Adipose tissue (tissue), 3 donors: ENCODE measurements around the gene HBD. TPM values are rescaled to one million over a fixed set of nuclear protein-coding genes. Genes with fewer than 3 reads are reported as not detected.

ENCODE experiments used
- H3K27ac ChIP-seq: one replicate; pipeline ENCODE4 v1.5.1; 2013; ENCODE audit warnings: low read depth, low read length
- WGBS, 3 donors: extraction: QIAGEN DNeasy Blood & Tissue Kit; methylation state at CpG; one replicate each; pipeline ENCODE4 v1.1.7; 2013; 5-methylcytosine and 5-hydroxymethylcytosine counted together
- polyA plus RNA-seq, 3 donors: library from polyadenylated mRNA; stranded (reverse); fragments of 200-250 nt; gene quantifications; one replicate each; pipeline ENCODE4 v1.2.3, GENCODE V29; 2013
- donor health status: healthy with polysubstance abuse.
- donor health status: Bipolar disorder and iron deficiency.
- donor health status: healthy.

Gene HBD
- polyA plus RNA-seq, 3 donors, result 0.30 TPM; not detected in 2

DNA sequence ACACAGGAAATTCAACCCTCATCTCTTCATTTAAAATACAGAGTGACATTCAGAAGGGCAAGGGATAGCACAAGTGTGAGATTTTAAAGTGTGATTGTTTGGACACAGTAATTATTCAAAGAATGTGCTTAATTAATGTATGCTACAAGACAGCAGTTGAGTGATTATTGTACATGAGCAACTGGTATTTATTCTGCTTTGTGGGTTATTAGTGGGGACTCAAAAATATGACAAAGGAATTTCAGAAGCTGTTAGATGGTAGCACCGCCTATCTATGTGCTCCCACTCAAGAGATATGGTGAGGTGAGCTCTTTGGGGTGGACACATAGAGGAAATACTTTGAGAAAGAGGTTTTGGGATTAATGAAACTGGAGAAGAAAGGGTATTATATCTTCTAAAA, 5.8 kb upstream of the HBD start:
- H3K27ac ChIP-seq, result no peak overlapping the region
- 74 to 84% (median 83%) methylated on average over 1 of the region's 1 CpG for WGBS, 3 donors

DNA sequence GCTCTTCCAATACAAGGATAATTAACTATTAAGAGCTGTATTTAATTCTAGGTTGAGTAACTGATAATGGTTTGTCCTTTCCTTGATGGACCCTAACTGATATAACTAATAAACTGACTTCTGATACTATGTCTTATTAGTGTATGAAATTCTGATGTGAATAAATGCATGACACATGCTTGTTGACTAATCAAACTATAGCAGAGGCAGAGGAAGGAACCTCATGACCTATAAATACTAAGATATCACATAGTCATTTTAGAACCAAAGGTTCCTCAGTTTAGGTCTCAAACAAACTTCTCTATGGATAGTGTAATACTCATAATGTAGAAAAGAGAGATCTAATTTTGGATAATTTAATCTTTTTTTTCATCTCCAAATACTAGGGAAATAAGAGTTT, 4.8 kb upstream of the HBD start:
- H3K27ac ChIP-seq, result no peak overlapping the region

- 26 to 42% (median 31%) methylated on average over 2 of the region's 2 CpGs for WGBS, 3 donors
- H3K27ac ChIP-seq, result no peak overlapping the region
Observed at GRCh38 chr11:5238486-5238885, 4.2 kb upstream of the HBD start.

DNA sequence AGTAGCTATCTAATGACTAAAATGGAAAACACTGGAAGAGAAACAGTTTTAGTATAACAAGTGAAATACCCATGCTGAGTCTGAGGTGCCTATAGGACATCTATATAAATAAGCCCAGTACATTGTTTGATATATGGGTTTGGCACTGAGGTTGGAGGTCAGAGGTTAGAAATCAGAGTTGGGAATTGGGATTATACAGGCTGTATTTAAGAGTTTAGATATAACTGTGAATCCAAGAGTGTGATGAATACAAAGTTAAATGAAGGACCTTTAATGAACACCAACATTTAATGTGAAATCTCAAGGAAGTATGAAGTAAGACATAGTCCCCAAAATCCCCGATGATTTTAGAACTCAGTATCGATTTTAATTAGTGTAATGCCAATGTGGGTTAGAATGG, 3.1 kb upstream of the HBD start:
- 44 to 88% (median 66%) methylated on average over 2 of the region's 2 CpGs for WGBS, 3 donors
- no peak overlapping the region for H3K27ac ChIP-seq

GRCh38 chr11:5235364-5236095, 1.2 kb upstream of the HBD start:
- 82 to 87% (median 83%) methylated on average over 5 of the region's 5 CpGs for WGBS, 3 donors
- H3K27ac ChIP-seq, result no peak overlapping the region

- WGBS, 3 donors, result 79 to 90% (median 84%) methylated on average over 1 of the region's 1 CpG
- H3K27ac ChIP-seq, result no peak overlapping the region
Observed at GRCh38 chr11:5233307-5233706, 976 bp downstream of the HBD start.

GRCh38 chr11:5232821-5233220, 1.5 kb downstream of the HBD start:
- 96 to 100% (median 97%) methylated on average over 2 of the region's 2 CpGs for WGBS, 3 donors
- no peak overlapping the region for H3K27ac ChIP-seq

- 59 to 63% (median 61%) methylated on average over 3 of the region's 3 CpGs for WGBS, 3 donors
- H3K27ac ChIP-seq, result no peak overlapping the region
Observed at GRCh38 chr11:5232176-5232575, 2.1 kb downstream of the HBD start.

DNA sequence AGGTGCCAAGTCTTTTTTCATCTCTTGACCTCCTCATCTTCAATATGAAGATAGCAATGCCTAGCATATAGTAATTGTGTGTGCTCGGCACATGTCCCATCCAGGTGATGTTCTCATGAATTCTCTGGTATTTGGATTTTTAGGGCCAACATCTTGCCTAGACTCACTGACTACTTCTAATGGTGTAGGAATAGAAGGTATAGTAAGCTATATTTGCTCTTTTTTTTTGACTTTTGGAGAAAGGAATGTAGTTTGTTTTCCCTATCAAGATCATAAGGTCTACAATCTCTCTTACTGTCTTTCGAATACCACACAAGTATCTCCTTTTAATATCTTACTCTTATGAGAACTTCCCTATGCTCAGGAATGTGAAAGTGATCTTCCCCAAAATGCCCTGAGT, 3.2 kb downstream of the HBD start:
- H3K27ac ChIP-seq, result no peak overlapping the region
- 82 to 87% (median 85%) methylated on average over 2 of the region's 2 CpGs for WGBS, 3 donors

GRCh38 chr11:5230266-5230665, 4.0 kb downstream of the HBD start:
- H3K27ac ChIP-seq, result no peak overlapping the region
- 88 to 89% (median 89%) methylated on average over 1 of the region's 1 CpG for WGBS, 3 donors

GRCh38 chr11:5229796-5230195, 4.5 kb downstream of the HBD start:
- no peak overlapping the region for H3K27ac ChIP-seq
- WGBS, 3 donors, result 80 to 90% (median 81%) methylated on average over 2 of the region's 2 CpGs

- no peak overlapping the region for H3K27ac ChIP-seq
- WGBS, 3 donors, result 89 to 100% (median 94%) methylated on average over 1 of the region's 1 CpG
Observed at GRCh38 chr11:5229356-5229755, 4.9 kb downstream of the HBD start.

- 57 to 75% (median 58%) methylated on average over 5 of the region's 5 CpGs for WGBS, 3 donors
- H3K27ac ChIP-seq, result no peak overlapping the region
Observed at GRCh38 chr11:5228124-5228523, 6.2 kb downstream of the HBD start.

GRCh38 chr11:5227681-5228080, 6.6 kb downstream of the HBD start:
- no peak overlapping the region for H3K27ac ChIP-seq
- WGBS, 3 donors, result 28 to 49% (median 37%) methylated on average over 1 of the region's 1 CpG

GRCh38 chr11:5226732-5227310, 7.5 kb downstream of the HBD start, which contains the start of gene HBB:
TSS of gene HBB (minus strand) at chr11:5227071. CDS start at chr11:5227021, 50 bp downstream.
- H3K27ac ChIP-seq, result no peak within 1 kb of the TSS
- WGBS, 3 donors, result 80 to 88% (median 83%) methylated on average over 3 of the region's 3 CpGs

DNA sequence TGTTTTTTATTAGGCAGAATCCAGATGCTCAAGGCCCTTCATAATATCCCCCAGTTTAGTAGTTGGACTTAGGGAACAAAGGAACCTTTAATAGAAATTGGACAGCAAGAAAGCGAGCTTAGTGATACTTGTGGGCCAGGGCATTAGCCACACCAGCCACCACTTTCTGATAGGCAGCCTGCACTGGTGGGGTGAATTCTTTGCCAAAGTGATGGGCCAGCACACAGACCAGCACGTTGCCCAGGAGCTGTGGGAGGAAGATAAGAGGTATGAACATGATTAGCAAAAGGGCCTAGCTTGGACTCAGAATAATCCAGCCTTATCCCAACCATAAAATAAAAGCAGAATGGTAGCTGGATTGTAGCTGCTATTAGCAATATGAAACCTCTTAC, 8.8 kb downstream of the HBD start:
- 58 to 67% (median 65%) methylated on average over 2 of the region's 2 CpGs for WGBS, 3 donors
- no peak overlapping the region for H3K27ac ChIP-seq

DNA sequence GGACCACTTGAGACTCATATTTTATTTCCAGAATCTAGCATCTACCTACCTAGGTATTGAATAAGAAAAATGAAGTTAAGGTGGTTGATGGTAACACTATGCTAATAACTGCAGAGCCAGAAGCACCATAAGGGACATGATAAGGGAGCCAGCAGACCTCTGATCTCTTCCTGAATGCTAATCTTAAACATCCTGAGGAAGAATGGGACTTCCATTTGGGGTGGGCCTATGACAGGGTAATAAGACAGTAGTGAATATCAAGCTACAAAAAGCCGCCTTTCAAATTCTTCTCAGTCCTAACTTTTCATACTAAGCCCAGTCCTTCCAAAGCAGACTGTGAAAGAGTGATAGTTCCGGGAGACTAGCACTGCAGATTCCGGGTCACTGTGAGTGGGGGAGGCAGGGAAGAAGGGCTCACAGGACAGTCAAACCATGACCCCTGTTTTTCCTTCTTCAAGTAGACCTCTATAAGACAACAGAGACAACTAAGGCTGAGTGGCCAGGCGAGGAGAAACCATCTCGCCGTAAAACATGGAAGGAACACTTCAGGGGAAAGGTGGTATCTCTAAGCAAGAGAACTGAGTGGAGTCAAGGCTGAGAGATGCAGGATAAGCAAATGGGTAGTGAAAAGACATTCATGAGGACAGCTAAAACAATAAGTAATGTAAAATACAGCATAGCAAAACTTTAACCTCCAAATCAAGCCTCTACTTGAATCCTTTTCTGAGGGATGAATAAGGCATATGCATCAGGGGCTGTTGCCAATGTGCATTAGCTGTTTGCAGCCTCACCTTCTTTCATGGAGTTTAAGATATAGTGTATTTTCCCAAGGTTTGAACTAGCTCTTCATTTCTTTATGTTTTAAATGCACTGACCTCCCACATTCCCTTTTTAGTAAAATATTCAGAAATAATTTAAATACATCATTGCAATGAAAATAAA, 9.5 kb downstream of the HBD start:
- WGBS, 3 donors, result 74 to 78% (median 75%) methylated on average over 6 of the region's 6 CpGs
- no peak overlapping the region for H3K27ac ChIP-seq

DNA sequence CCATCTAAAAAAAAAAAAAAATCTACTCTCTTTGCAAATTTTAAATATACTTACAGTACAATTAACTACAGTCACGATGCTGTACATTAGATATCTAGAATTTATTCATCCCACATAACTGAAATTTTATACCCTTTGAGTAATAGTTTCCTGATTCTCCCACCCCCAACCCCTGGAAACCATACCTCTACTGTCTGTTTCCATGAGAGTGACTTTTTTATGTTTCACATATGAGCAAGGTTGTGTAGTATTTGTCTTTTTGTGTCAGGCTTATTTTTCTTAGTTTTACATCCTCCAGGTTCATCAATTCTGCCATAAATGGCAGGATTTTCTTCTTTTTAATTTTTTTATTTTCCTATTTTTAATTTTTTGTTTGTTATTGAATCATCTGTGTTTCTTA, 10.6 kb downstream of the HBD start:
- 55 to 73% (median 70%) methylated on average over 1 of the region's 1 CpG for WGBS, 3 donors
- H3K27ac ChIP-seq, result no peak overlapping the region

- WGBS, 3 donors, result 88 to 91% (median 90%) methylated on average over 6 of the region's 6 CpGs
- no peak overlapping the region for H3K27ac ChIP-seq
Observed at GRCh38 chr11:5223146-5223545, 11.1 kb downstream of the HBD start.
